ENCODE results near the gene USP3.

DNA sequence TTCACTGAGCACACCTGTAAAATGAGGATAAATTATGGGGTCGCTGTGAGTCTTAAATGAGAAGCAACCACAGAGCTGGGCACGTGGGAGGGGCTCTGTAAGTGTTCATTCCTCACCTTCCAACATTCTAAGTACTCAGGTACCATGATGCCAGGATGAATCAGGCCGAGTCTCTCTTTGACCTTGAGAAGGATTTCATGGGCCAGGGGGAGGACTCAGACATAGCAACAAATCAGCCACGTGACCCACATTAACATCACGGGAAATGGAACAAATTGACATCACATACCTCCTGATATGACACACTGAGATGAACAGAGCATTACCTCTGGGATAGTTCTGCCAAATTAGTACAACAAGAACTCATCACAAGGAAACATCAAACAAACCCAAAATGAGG, 35.2 kb upstream of the USP3 start:
- no peak for TF ChIP-seq POLR2A (IDR thresholded peaks at IDR 0.05)
- TF ChIP-seq, protein P1, sequence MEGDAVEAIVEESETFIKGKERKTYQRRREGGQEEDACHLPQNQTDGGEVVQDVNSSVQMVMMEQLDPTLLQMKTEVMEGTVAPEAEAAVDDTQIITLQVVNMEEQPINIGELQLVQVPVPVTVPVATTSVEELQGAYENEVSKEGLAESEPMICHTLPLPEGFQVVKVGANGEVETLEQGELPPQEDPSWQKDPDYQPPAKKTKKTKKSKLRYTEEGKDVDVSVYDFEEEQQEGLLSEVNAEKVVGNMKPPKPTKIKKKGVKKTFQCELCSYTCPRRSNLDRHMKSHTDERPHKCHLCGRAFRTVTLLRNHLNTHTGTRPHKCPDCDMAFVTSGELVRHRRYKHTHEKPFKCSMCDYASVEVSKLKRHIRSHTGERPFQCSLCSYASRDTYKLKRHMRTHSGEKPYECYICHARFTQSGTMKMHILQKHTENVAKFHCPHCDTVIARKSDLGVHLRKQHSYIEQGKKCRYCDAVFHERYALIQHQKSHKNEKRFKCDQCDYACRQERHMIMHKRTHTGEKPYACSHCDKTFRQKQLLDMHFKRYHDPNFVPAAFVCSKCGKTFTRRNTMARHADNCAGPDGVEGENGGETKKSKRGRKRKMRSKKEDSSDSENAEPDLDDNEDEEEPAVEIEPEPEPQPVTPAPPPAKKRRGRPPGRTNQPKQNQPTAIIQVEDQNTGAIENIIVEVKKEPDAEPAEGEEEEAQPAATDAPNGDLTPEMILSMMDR (IDR thresholded peaks at IDR 0.05), result no peak

Measured in heart left ventricle (tissue), 13 donors.